RWPE1 (cell line): ENCODE results near the gene HIVEP3.

Source experiments
- CTCF ChIA-PET: fragments of 350-600 bp; sonication (Branson Sonifier 250); formaldehyde crosslinking; extraction: SDS; loops from one replicate; lab custom pipeline; 2021; lab: Yijun Ruan, JAX
- POLR2A ChIA-PET: fragments of 400-600 bp; formaldehyde crosslinking; extraction: SDS; loops from one replicate; lab custom pipeline; 2020; ENCODE audit warnings: antibody characterized with exemption; ENCODE audit not compliant: low non-redundant PET; lab: Yijun Ruan, JAX
- DNase-seq: peaks from one replicate; pipeline ENCODE4 v3.0.0; 2012; ENCODE audit warnings: low spot score
- H3K27ac ChIP-seq: fragments of 450-650 bp; 2 replicates; pipeline ENCODE4 v1.5.1; 2017
- TF ChIP-seq, protein P1 (sequence below): fragments of 450-650 bp; conservative IDR thresholded peaks from 2 replicates; pipeline ENCODE4 v1.5.1; 2017; ENCODE audit warnings: low read depth, mild to moderate bottlenecking

HIVEP3 gene

GRCh38 chr1:41631154-41631553, 287.6 kb downstream of the HIVEP3 start:
- ChIA-PET POLR2A (no interaction called here), CTCF (interaction anchor here (0.6 kb wide), 1 partner anchor 12 kb away, joined by 3 read pairs; no protein-coding TSS in a partner anchor)
- DNase-seq: no peak
- H3K27ac ChIP-seq: no peak overlapping the region
- TF ChIP-seq, protein P1, sequence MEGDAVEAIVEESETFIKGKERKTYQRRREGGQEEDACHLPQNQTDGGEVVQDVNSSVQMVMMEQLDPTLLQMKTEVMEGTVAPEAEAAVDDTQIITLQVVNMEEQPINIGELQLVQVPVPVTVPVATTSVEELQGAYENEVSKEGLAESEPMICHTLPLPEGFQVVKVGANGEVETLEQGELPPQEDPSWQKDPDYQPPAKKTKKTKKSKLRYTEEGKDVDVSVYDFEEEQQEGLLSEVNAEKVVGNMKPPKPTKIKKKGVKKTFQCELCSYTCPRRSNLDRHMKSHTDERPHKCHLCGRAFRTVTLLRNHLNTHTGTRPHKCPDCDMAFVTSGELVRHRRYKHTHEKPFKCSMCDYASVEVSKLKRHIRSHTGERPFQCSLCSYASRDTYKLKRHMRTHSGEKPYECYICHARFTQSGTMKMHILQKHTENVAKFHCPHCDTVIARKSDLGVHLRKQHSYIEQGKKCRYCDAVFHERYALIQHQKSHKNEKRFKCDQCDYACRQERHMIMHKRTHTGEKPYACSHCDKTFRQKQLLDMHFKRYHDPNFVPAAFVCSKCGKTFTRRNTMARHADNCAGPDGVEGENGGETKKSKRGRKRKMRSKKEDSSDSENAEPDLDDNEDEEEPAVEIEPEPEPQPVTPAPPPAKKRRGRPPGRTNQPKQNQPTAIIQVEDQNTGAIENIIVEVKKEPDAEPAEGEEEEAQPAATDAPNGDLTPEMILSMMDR: no peak

- no peak overlapping the region for H3K27ac ChIP-seq
- ChIA-PET POLR2A (no interaction called here), CTCF (no interaction called here)
- TF ChIP-seq, protein P1: no peak
- no peak for DNase-seq
Measured at GRCh38 chr1:41629571-41629970, 289.2 kb downstream of the HIVEP3 start.

- DNase-seq: no peak
- H3K27ac ChIP-seq: no peak overlapping the region
- TF ChIP-seq, protein P1: no peak
- POLR2A ChIA-PET: no interaction called here
- CTCF ChIA-PET: no interaction called here
Measured at GRCh38 chr1:41629141-41629540, 289.6 kb downstream of the HIVEP3 start.

GRCh38 chr1:41627491-41628280, 291.0 kb downstream of the HIVEP3 start:
- H3K27ac ChIP-seq: peak overlapping the region; percentile 86
- TF ChIP-seq, protein P1: no peak
- DNase-seq: no peak
- ChIA-PET POLR2A (no interaction called here), CTCF (no interaction called here)

DNA sequence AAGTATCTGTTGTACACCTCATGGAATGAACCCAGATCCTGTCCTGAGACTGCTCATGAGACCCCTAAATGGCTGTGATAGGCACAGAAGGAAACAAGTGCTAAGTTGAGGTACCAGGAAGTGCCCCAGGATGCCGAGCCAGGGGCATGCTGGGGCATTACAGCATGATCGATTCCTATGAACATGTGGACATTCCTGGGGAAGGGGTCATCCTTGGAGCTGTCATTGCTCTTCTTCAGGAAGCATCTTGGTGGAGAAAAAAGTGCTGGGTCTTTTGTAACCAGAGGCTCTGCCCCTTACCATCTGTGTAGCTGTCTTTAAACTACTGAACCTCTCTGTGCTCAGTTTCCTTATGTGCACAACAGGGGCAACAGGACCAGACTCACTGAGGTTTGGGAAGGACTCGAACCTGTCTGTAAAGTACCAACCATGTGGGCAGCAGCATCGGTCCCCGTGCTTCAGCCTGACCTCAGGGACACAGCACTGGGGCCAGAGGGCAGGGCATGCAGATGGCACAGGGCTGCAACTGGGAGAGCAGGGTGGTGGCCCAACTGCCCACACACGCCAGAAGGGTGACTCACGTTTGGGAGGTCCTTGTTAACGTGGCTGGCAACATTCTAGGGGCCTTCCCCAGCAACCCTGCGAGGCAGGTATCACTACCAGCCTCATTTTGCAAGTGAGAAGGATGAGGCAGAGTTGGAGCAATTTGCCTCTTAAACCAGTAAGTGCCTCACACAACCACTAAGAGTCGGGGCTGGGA, 291.9 kb downstream of the HIVEP3 start:
- H3K27ac ChIP-seq: peak overlapping the region; percentile 86
- TF ChIP-seq, protein P1: no peak
- peak; percentile 77 for DNase-seq
- ChIA-PET CTCF (interaction anchor here (0.6 kb wide), 1 partner anchor 9 kb away, joined by 3 read pairs; no protein-coding TSS in a partner anchor), POLR2A (no interaction called here)

GRCh38 chr1:41626146-41626545, 292.6 kb downstream of the HIVEP3 start:
- TF ChIP-seq, protein P1: no peak
- DNase-seq: peak; percentile 62
- CTCF ChIA-PET: interaction anchor here (0.6 kb wide), 1 partner anchor 10 kb away, joined by 3 read pairs; no protein-coding TSS in a partner anchor
- H3K27ac ChIP-seq: peak overlapping the region; percentile 86
- POLR2A ChIA-PET: no interaction called here
